SK-N-SH treated with all-trans-retinoic acid at 6 μM for 48 hours (cell line): Measurements from ENCODE around the gene FAM163A.

Experiments
- PATZ1 ChIP-seq: fragments of 250-450 bp; sonication (Bioruptor Pico); IDR thresholded peaks from 2 replicates; pipeline ENCODE4 v1.8.0; 2020; ENCODE audit warnings: mild to moderate bottlenecking, moderate library complexity, borderline replicate concordance
- PPARA ChIP-seq: fragments of 250-450 bp; sonication (Bioruptor Pico); IDR thresholded peaks from 2 replicates; pipeline ENCODE4 v1.5.0; 2020; ENCODE audit warnings: mild to moderate bottlenecking, borderline replicate concordance

GRCh38 chr1:179810367-179810715, 67.2 kb downstream of the FAM163A start:
- TF ChIP-seq PPARA (CRISPR knock-in tag) (no peak), PATZ1 (no peak)
